Trophoblast cell (in vitro differentiated cells and primary cell): ENCODE results near the gene NAPB.

ENCODE experiments used
- DNase-seq, 2 donors: peaks; one replicate each; pipeline ENCODE4 v3.0.0-alpha.2; 2016
- H2AFZ ChIP-seq: 2 replicates; pipeline ENCODE4 v1.6.1; 2013; ENCODE audit warnings: low read length, moderate library complexity, mild to moderate bottlenecking; ENCODE audit not compliant: insufficient read depth, poor library complexity
- H2AK5ac ChIP-seq: 2 replicates; pipeline ENCODE4 v1.6.1; 2013; ENCODE audit warnings: mild to moderate bottlenecking, low read length
- H2BK120ac ChIP-seq: 2 replicates; pipeline ENCODE4 v1.6.1; 2013; ENCODE audit warnings: low read length, mild to moderate bottlenecking, moderate library complexity; ENCODE audit not compliant: insufficient read depth, poor library complexity
- H2BK12ac ChIP-seq: 2 replicates; pipeline ENCODE4 v1.6.1; 2013; ENCODE audit warnings: mild to moderate bottlenecking, low read length, moderate library complexity
- H2BK5ac ChIP-seq: 2 replicates; pipeline ENCODE4 v1.6.1; 2013; ENCODE audit warnings: low read length, low read depth, moderate library complexity, mild to moderate bottlenecking; ENCODE audit not compliant: poor library complexity
- H3K14ac ChIP-seq: 2 replicates; pipeline ENCODE4 v1.6.1; 2013; ENCODE audit warnings: mild to moderate bottlenecking, low read length
- H3K18ac ChIP-seq: 2 replicates; pipeline ENCODE4 v1.6.1; 2013; ENCODE audit warnings: mild to moderate bottlenecking, low read length
- H3K23ac ChIP-seq: 2 replicates; pipeline ENCODE4 v1.6.1; 2013; ENCODE audit warnings: low read length
- H3K27ac ChIP-seq: 2 replicates; pipeline ENCODE4 v1.5.1; 2013; ENCODE audit warnings: low read depth, mild to moderate bottlenecking, inconsistent platforms, low read length, moderate library complexity
- H3K27me3 ChIP-seq: 2 replicates; pipeline ENCODE4 v1.6.1; 2013; ENCODE audit warnings: inconsistent platforms, mild to moderate bottlenecking, low read length, moderate library complexity; ENCODE audit not compliant: insufficient read depth
- H3K36me3 ChIP-seq, 2 experiments: 1 replicate in 1 of 2; 2 replicates in 1 of 2; pipeline ENCODE4 v1.6.1; 2013; ENCODE audit warnings: low read length in 2 of 2, mild to moderate bottlenecking in 2 of 2, moderate library complexity in 1 of 2; ENCODE audit not compliant: insufficient read depth in 2 of 2, control insufficient read depth in 1 of 2
- H3K4ac ChIP-seq: 2 replicates; pipeline ENCODE4 v1.6.1; 2013; ENCODE audit warnings: low read depth, mild to moderate bottlenecking, low read length, moderate library complexity
- H3K4me1 ChIP-seq, 2 experiments: 1 replicate in 1 of 2; 2 replicates in 1 of 2; pipeline ENCODE4 v1.6.1; 2013; ENCODE audit warnings: low read length in 2 of 2, mild to moderate bottlenecking in 2 of 2, moderate library complexity in 1 of 2; ENCODE audit not compliant: insufficient read depth in 2 of 2, control insufficient read depth in 1 of 2
- H3K4me2 ChIP-seq: 2 replicates; pipeline ENCODE4 v1.6.1; 2013; ENCODE audit warnings: inconsistent platforms, mild to moderate bottlenecking, low read length, moderate library complexity
- H3K4me3 ChIP-seq: 2 replicates; pipeline ENCODE4 v1.5.1; 2013; ENCODE audit warnings: mild to moderate bottlenecking, low read depth, low read length, inconsistent platforms
- H3K79me1 ChIP-seq: one replicate; pipeline ENCODE4 v1.6.1; 2013; ENCODE audit warnings: low read length
- H3K79me2 ChIP-seq: 2 replicates; pipeline ENCODE4 v1.6.1; 2013; ENCODE audit warnings: low read length, mild to moderate bottlenecking; ENCODE audit not compliant: control insufficient read depth, insufficient read depth, poor library complexity
- H3K9ac ChIP-seq: 2 replicates; pipeline ENCODE4 v1.6.1; 2013; ENCODE audit warnings: mild to moderate bottlenecking, low read length
- H3K9me3 ChIP-seq: 2 replicates; pipeline ENCODE4 v1.6.1; 2013; ENCODE audit warnings: low read depth, mild to moderate bottlenecking, control low read depth, inconsistent platforms, low read length; ENCODE audit not compliant: insufficient read depth
- H4K12ac ChIP-seq: 2 replicates; pipeline ENCODE4 v1.6.1; 2013; ENCODE audit warnings: low read depth, mild to moderate bottlenecking, low read length, moderate library complexity
- H4K8ac ChIP-seq: 2 replicates; pipeline ENCODE4 v1.6.1; 2013; ENCODE audit warnings: low read depth, mild to moderate bottlenecking, low read length, moderate library complexity
- H4K91ac ChIP-seq: one replicate; pipeline ENCODE4 v1.6.1; 2013; ENCODE audit warnings: low read depth, mild to moderate bottlenecking, low read length, moderate library complexity
- WGBS: extraction: QIAGEN DNeasy Blood & Tissue Kit; methylation state at CpG from one replicate; pipeline ENCODE4 v1.1.7; 2013; ENCODE audit warnings: missing lambda C conversion rate; ENCODE audit not compliant: insufficient read length, insufficient coverage; ENCODE audit errors: extremely low coverage; 5-methylcytosine and 5-hydroxymethylcytosine counted together

NAPB gene

GRCh38 chr20:23337312-23337711, 84.0 kb downstream of the NAPB start:
- Histone ChIP-seq H3K4ac (no peak overlapping the region), H3K18ac (no peak overlapping the region), H3K79me2 (no peaks in the 10 kb centered on the region), H3K4me3 (no peak overlapping the region), H3K27me3 (no peaks in the 10 kb centered on the region), H2BK120ac (no peak overlapping the region), H4K91ac (no peak overlapping the region), H3K14ac (no peak overlapping the region), H2AFZ (no peak overlapping the region), H3K4me2 (no peak overlapping the region), H3K9ac (no peak overlapping the region), H3K4me1 (no peaks in the 10 kb centered on the region), H3K79me1 (no peaks in the 10 kb centered on the region), H2BK12ac (no peak overlapping the region), H3K9me3 (peaks cover 3% of the 10 kb centered on the region), H3K23ac (no peak overlapping the region), H3K27ac (no peak overlapping the region), H2AK5ac (no peak overlapping the region), H2BK5ac (no peak overlapping the region), H4K8ac (no peak overlapping the region), H4K12ac (no peak overlapping the region), H3K36me3 (no peaks in the 10 kb centered on the region)
- no peak for DNase-seq

DNA sequence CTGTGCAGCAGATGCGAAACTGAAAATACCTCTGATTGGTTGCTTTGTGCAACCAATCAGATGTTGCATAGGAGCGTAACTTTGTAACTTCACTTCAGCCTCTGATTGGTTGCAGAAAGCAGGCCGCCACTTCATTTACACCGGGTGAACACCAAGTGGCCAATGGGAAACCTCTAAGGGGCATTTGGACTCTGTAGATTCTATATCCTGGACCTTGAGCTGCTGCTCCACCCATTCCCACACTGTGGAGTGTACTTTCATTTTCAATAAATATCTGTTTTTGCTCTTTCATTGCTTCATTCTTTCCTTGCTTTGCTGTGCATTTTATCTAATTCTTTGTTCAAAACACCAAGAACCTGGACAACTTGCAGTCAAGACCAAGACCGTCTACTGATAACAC, 84.8 kb downstream of the NAPB start:
- Histone ChIP-seq H3K4ac (no peak overlapping the region), H2BK12ac (no peak overlapping the region), H4K91ac (no peak overlapping the region), H3K23ac (no peak overlapping the region), H2BK5ac (no peak overlapping the region), H3K9me3 (peaks cover 3% of the 10 kb centered on the region), H3K79me2 (no peaks in the 10 kb centered on the region), H2AFZ (no peak overlapping the region), H3K4me1 (no peaks in the 10 kb centered on the region), H3K4me2 (no peak overlapping the region), H3K27me3 (no peaks in the 10 kb centered on the region), H3K36me3 (no peaks in the 10 kb centered on the region), H3K4me3 (no peak overlapping the region), H4K8ac (no peak overlapping the region), H3K27ac (no peak overlapping the region), H3K9ac (no peak overlapping the region), H3K79me1 (no peaks in the 10 kb centered on the region), H3K18ac (no peak overlapping the region), H2AK5ac (no peak overlapping the region), H3K14ac (no peak overlapping the region), H2BK120ac (no peak overlapping the region), H4K12ac (no peak overlapping the region)
- no peak for DNase-seq
- no CpG with 5 or more reads among the region's 5 CpGs for WGBS

DNA sequence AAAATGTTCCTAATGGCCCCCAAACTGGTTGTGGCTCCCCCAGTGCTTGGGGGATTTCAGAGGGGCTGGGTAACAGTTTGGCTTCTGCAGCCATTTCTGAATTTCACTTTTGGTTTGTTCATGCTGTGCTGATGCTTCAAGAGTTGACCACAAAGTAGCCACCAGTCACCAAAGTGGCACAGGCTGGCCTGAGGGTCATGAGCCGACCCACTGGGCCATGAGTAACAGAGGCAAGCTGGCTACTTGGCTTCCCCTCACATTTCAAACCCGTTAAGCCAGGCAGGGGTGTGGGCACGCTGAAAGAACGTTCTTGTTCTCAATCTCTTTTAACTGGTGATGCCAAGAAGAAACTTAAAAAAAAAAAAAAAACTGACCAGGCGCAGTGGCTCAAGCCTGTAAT, 85.8 kb downstream of the NAPB start:
- H3K18ac ChIP-seq, result no peak overlapping the region
- H2BK5ac ChIP-seq, result no peak overlapping the region
- H3K14ac ChIP-seq, result no peak overlapping the region
- no peak overlapping the region for H2AFZ ChIP-seq
- H4K91ac ChIP-seq, result no peak overlapping the region
- H3K4me1 ChIP-seq, result no peaks in the 10 kb centered on the region
- H3K79me1 ChIP-seq, result no peaks in the 10 kb centered on the region
- DNase-seq, result no peak
- H2BK12ac ChIP-seq, result no peak overlapping the region
- no peaks in the 10 kb centered on the region for H3K79me2 ChIP-seq
- no peak overlapping the region for H3K4me3 ChIP-seq
- H4K8ac ChIP-seq, result no peak overlapping the region
- no CpG with 5 or more reads among the region's 5 CpGs for WGBS
- no peak overlapping the region for H4K12ac ChIP-seq
- H2AK5ac ChIP-seq, result no peak overlapping the region
- no peaks in the 10 kb centered on the region for H3K36me3 ChIP-seq
- no peak overlapping the region for H2BK120ac ChIP-seq
- H3K23ac ChIP-seq, result no peak overlapping the region
- no peak overlapping the region for H3K27ac ChIP-seq
- H3K27me3 ChIP-seq, result no peaks in the 10 kb centered on the region
- peaks cover 3% of the 10 kb centered on the region for H3K9me3 ChIP-seq
- no peak overlapping the region for H3K4me2 ChIP-seq
- no peak overlapping the region for H3K4ac ChIP-seq
- no peak overlapping the region for H3K9ac ChIP-seq

DNA sequence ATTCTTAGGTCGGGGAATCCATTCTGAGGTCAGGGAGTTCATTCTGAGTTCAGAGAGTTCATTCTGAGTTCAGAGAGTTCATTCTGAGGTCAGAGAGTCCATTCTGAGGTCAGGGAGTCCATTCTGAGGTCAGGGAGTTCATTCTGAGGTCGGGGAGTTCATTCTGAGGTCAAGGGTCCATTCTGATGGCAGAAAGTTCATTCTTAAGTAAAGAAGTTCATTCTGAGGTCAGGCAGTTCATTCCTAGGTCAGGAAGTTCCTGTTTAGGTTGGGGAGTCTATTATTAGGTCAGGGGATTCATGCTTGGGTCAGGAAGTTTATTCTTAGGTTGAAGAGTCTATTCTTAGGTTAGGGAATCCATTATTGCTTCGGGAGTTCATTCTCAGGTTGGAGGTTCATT, 87.2 kb downstream of the NAPB start:
- H4K91ac ChIP-seq, result no peak overlapping the region
- no peak overlapping the region for H3K4me2 ChIP-seq
- no peak overlapping the region for H4K12ac ChIP-seq
- no peaks in the 10 kb centered on the region for H3K79me1 ChIP-seq
- H3K4me3 ChIP-seq, result no peak overlapping the region
- H2BK5ac ChIP-seq, result no peak overlapping the region
- H3K23ac ChIP-seq, result no peak overlapping the region
- WGBS, result no CpG with 5 or more reads among the region's 3 CpGs
- H2AK5ac ChIP-seq, result no peak overlapping the region
- no peaks in the 10 kb centered on the region for H3K36me3 ChIP-seq
- no peaks in the 10 kb centered on the region for H3K79me2 ChIP-seq
- H3K27ac ChIP-seq, result no peak overlapping the region
- no peak overlapping the region for H4K8ac ChIP-seq
- H2BK120ac ChIP-seq, result no peak overlapping the region
- no peak overlapping the region for H2BK12ac ChIP-seq
- H3K27me3 ChIP-seq, result no peaks in the 10 kb centered on the region
- no peak overlapping the region for H3K18ac ChIP-seq
- DNase-seq, result no peak
- no peak overlapping the region for H3K14ac ChIP-seq
- H3K4ac ChIP-seq, result no peak overlapping the region
- H3K9me3 ChIP-seq, result no peaks in the 10 kb centered on the region
- no peak overlapping the region for H3K9ac ChIP-seq
- H3K4me1 ChIP-seq, result no peaks in the 10 kb centered on the region
- no peak overlapping the region for H2AFZ ChIP-seq

DNA sequence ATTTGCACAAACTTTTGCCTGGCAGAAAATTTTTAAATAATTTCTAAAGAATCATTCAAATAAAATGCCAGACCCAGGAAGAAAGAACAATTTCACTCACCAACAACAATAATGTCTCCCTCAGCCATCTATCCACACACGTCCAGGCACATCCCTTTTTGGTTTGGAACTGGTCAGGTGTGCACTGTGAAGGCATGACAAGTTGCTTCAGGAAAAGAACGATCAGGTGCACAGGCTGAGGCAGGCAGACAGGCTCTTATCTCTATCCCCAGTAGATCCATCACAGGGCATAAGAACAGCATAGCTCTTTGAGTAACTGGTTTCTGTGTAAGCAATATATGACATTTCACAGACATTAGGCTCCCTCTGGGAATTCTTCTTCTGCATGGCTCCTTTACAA, 88.8 kb downstream of the NAPB start:
- WGBS, result no CpG with 5 or more reads among the region's 2 CpGs
- Histone ChIP-seq H3K9ac (no peak overlapping the region), H3K4me1 (no peaks in the 10 kb centered on the region), H3K4ac (no peak overlapping the region), H2BK5ac (no peak overlapping the region), H3K18ac (no peak overlapping the region), H3K14ac (no peak overlapping the region), H3K79me1 (no peaks in the 10 kb centered on the region), H4K12ac (no peak overlapping the region), H3K27me3 (no peaks in the 10 kb centered on the region), H2AK5ac (no peak overlapping the region), H3K27ac (no peak overlapping the region), H2BK12ac (no peak overlapping the region), H4K91ac (no peak overlapping the region), H2AFZ (no peak overlapping the region), H3K4me3 (no peak overlapping the region), H3K79me2 (no peaks in the 10 kb centered on the region), H3K4me2 (no peak overlapping the region), H3K23ac (no peak overlapping the region), H4K8ac (no peak overlapping the region), H3K9me3 (peaks cover 4% of the 10 kb centered on the region), H3K36me3 (no peaks in the 10 kb centered on the region), H2BK120ac (no peak overlapping the region)
- no peak for DNase-seq
